Measurements from ENCODE around the gene NSMF.
"Not testable (repeated sequence)": the region's sequence is repeated elsewhere in the genome, so short reads cannot be mapped to it uniquely, and the experiment has no call there.

The NSMF gene

GRCh38 chr9:137475666-137476065, 16.5 kb upstream of the NSMF start:
- no peak for DNase-seq

GRCh38 chr9:137474271-137474670, 15.1 kb upstream of the NSMF start:
- DNase-seq, result no peak

GRCh38 chr9:137470785-137471184, 11.7 kb upstream of the NSMF start:
- no peak for DNase-seq

- no peak for DNase-seq
These were observed 8.8 kb upstream of the NSMF start for GRCh38 chr9:137467896-137468295.

DNA sequence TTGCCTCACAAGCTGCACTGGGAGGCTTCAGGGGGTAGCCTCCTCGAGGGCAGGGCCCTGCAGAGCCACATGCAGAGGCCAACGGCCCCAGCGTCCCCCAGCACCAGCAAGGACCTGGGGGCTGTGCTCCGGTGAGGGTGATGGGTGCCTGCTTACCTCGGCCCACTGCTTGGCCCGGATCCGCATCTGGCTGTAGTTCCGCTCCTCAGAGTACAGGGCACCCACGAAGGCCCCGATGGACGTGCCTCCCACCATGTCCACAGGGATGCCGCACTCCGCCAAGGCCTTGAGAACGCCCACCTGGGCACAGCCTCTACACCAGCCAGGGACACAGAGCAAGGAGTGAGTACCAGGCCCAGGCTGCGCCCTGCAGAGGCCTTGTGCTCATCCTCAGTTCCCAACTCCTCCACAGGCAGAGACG, 8.0 kb upstream of the NSMF start:
- DNase-seq, result no peak

DNA sequence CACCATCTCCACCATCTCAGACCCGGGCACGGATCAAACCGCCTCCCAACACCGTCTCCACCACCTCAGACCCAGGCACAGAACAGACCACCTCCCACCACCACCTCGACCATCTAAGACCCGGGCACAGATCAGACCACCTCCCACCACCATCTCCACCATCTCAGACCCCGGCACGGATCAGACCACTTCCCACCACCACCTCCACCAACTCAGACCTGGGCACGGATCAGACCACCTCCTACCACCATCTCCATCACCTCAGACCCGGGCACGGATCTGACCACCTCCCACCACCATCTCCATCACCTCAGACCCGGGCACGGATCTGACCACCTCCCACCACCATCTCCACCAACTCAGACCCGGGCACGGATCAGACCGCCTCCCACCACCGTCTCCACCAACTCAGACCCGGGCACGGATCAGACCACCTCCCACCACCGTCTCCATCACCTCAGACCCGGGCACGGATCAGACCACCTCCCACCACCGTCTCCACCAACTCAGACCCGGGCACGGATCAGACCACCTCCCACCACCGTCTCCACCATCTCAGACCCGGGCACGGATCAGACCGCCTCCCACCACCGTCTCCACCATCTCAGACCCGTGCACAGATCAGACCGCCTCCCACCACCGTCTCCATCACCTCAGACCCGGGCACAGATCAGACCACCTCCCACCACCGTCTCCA, 7.4 kb upstream of the NSMF start:
- DNase-seq, result not testable (repeated sequence)

DNA sequence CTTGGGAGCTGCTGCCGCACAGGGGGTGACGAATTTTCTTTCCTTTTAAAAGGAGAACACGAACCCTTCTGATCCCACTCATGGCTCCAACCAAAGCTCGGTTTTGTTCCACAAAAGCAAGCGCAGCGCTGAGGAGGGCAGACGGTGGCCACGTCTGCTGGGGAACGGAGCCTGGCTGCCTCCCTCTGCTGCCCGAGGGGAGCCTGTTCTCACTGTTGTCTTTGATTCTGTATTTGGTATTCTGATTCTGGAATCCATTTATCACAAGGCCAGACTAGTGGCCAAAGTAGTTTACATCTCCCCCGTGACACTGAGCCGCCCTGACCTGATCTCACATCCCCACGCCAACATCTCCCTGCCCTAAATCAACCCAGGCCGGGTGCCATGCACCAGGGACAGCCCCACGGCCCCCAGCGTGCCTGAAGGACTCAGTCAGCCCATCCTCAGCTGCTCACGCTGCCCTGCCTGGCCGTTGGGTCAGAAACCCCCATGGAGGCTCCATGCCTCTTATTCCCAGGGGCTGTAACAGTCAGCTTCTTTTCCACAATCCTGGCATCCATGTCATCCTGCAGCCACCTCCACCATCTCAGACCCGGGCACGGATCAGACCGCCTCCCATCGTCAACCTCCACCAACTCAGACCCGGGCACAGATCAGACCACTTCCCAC, 6.7 kb upstream of the NSMF start:
- no peak for DNase-seq

DNA sequence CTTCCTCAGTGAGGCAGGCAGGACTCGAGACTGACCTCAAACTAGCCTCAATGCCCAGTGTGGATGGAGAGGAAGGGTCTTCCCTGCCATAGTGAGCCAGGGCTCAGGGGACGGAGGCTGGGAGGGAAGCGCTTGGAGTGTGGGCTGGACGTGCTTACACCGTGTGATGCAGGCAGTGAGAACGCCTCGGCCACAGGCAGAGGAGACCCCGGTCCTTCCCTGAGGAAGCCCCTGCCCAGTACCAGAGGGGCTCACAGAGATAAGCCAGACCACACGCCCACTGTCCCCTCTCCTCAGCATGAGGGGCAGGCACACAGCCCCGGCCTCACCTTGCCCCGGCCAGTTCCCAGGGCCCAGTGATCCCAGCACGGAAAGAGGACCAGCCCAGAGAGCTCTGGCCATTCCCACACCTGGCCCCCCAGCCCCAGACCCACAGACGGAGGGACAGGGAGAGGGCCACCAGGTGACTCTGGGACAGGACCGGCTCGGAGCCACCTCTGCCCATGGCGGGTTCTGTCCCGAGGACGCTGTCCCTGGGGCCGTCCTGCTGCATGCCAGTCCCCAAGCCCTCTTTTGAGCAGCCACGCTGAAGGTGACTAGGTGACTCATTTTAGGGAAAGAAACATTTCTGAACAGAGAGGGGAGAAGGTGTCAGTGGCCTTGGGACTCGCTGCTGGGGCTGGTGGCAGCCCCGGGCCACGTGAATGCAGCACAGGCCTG, 6.0 kb upstream of the NSMF start:
- DNase-seq, result no peak

DNA sequence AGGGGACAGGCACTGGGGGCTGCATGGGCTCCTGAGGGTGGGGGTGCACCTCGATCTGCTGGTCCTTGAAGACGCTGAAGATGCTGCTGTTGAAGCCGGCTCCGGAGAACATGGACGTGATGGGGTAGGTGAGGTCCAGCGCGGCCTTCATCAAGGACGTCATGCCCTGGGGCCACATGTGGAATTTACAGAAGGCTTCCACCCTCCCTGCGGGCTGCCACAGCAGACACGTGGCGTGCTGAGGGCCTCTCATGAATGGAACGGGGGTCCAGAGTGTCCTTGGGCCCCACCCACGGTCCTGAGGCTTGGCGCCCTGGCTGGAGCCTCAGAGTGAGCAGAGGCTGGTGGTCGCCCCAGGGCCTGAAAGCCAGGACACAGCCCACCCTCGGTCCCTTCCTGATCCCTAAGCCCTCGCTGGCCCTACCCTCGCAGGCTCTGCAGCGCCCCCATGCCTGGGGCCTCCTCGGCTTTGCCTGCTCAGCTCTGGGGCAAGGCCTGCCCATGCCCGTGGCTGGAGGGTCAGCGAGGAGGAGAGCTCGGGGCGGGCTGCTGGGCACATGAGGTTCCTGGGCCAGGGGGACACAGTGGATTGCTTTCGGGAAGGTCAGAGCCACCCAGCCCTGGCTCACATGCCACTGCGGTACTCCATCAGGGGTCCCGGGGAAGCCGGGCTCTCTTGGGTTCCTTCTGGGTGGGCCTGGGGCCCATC, 5.3 kb upstream of the NSMF start:
- no peak for DNase-seq

DNA sequence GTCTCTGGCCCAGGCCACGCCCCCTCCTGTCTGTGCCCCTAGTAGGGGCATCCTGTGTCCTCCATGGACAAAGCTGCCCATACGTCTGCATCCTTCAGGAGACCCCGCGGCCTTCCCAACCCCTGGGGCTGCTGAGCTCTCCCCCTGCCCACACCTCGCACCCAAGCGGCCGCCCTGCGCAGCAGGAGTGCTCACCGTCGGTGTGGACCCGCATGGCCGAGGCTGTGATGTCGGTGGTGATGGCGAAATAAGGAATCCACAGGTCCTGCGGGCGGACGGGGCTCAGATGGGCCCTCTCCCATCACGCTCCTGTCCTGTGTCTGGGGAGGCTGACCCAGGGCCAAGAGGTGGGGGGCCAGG, 4.8 kb upstream of the NSMF start:
- DNase-seq, result no peak

GRCh38 chr9:137462986-137463930, 4.1 kb upstream of the NSMF start:
- DNase-seq, result peak; percentile 7 to 63

- no peak for DNase-seq
These were observed 3.4 kb upstream of the NSMF start for GRCh38 chr9:137462396-137462985.

- no peak for DNase-seq
These were observed 2.7 kb upstream of the NSMF start for GRCh38 chr9:137461663-137462395.

GRCh38 chr9:137461316-137461662, 2.2 kb upstream of the NSMF start:
- DNase-seq, result no peak

DNA sequence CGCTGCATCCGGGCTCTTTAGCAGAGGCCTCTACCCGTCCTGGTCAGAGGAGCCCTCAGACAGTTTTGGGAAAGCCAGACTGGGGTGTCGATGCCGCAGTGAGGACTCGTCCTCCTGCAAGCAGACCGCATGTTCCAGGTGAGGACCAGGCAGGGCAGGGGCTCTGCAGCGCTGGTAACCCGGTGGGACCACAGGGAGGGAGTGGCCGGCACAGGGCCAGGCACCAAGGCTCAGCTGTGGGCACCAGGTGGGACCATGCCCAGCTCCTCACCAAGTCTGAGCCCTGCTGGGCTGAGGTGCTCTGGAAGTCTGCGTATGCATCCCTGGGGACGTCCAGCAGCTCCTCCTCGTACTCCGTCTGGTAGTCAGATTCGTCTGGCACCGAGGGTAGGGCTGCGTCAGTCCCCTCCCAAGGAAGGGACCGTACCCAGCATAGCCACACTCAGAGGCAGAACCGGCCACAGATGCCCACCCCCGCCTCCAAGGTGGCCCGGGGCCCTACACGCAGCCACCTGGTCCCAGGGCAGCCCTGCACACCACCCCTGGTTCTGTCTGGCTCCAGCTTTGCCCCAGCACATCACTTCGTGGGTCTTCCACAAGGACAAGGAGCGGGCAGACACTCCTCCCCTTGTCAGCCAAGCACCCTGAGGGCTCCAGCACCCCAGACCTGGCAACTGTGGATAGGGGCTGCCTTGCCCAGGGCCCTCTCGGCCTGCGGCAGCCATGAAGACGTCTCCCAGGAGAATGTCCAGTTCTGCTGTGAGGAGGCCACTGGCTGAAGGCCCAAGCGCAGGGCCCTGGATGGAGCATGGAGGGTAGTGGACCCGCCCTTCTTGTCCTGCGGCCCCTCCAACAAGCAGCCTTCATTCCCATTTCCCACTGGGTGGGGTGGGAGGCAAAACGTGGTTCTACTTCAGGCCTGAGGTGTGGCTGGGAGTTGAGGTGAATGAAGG, 1.5 kb upstream of the NSMF start:
- no peak for DNase-seq

- DNase-seq, result no peak
These were observed 648 bp upstream of the NSMF start for GRCh38 chr9:137459601-137460362.

DNA sequence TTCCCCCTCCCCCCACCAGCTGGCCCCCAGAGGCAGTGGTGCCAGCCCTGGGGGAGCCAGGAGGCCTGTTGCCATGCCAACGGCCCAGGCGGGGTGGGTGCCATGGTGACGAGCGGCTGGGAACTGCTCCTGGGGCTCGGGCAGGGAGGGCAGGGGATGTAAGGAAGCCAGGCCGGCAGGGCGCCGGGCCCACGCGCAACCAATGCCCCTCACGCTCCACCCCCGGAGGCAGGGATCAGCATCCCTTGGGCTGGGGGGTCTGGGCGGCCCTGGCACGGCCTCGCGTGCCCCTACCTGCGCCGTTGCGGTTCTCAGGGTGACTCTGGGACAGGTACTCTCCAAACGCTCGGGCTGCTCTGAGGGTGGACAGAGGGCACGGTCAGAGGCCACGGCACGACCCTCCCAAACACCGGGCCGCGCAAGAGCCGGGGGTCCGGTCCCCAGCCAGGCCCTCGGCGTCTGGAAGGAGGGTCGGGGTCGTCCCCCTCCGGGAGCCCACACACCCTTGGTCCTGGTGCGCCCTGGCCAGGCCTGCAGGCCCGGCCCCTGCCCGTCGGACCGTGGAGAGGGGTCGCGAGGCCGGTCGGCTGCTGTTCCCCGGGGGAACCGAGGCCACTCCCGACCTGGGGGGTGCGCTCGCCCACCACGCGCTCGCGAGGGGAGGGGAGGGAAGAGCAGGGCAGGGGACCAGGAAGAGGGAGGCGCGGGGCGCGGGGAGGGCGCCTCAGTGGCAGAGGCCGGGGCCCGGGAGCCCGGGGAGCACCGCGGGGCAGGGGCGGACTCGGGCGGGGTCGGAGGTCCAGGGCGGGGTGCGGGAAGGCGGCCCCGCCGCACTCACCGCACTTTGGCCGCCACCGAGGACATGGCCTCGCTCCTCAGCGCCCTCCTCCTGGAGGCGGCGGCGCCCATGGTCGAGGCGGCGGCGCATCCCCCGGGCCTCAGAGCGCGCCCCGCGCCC, 661 bp downstream of the NSMF start:
- DNase-seq, result peak; percentile 87 to 90
